Bronchial epithelial cell (primary cell): ENCODE results near the gene CDKL5. TPM values are rescaled to one million over a fixed set of nuclear protein-coding genes. Genes with fewer than 3 reads are reported as not detected.
"Not testable (repeated sequence)": the region's sequence is repeated elsewhere in the genome, so short reads cannot be mapped to it uniquely, and the experiment has no call there.

Experiments
- DNase-seq: peaks from one replicate; pipeline ENCODE4 v3.0.0-alpha.2; 2010; ENCODE audit warnings: low read depth
- FAIRE-seq: peaks from 2 replicates; lab custom pipeline; 2011; peaks lifted over from hg19 to GRCh38; lab: Jason Lieb, UNC
- H3K27me3 ChIP-seq: 2 replicates; pipeline ENCODE4 v1.5.1; 2011; ENCODE audit warnings: low read length; ENCODE audit not compliant: control insufficient read depth, insufficient read depth
- H3K36me3 ChIP-seq: 2 replicates; pipeline ENCODE4 v1.5.1; 2011; ENCODE audit warnings: low read length; ENCODE audit not compliant: control insufficient read depth, insufficient read depth
- H3K4me3 ChIP-seq: 2 replicates; pipeline ENCODE4 v1.5.1; 2011; ENCODE audit warnings: mild to moderate bottlenecking, low read depth, low read length, control low read depth
- CTCF ChIP-seq: IDR thresholded peaks from 2 replicates; pipeline ENCODE4 v1.5.1; 2011; ENCODE audit warnings: mild to moderate bottlenecking, moderate library complexity, low read length, control low read depth, inconsistent platforms; ENCODE audit not compliant: insufficient read depth, severe bottlenecking
- total RNA-seq: library from RNA; depleted of rRNA; stranded (reverse); fragments of >200 nt; gene quantifications from 2 replicates; pipeline ENCODE4 v1.2.1, GENCODE V29; 2014

Gene CDKL5
- total RNA-seq, 1 donor from 2014 or later: 2.6 TPM

GRCh38 chrX:18577400-18577799 lies 152.0 kb downstream of the CDKL5 start:
- no peaks in the 10 kb centered on the region for H3K36me3 ChIP-seq
- FAIRE-seq (no peak), DNase-seq (no peak)
- TF ChIP-seq CTCF: no peak
- H3K27me3 ChIP-seq: no peaks in the 10 kb centered on the region
- no peak overlapping the region for H3K4me3 ChIP-seq

- no peak for TF ChIP-seq CTCF
These were observed 153.1 kb downstream of the CDKL5 start for GRCh38 chrX:18578546-18578945.

GRCh38 chrX:18579495-18579894 lies 154.1 kb downstream of the CDKL5 start:
- TF ChIP-seq CTCF: no peak
- no peaks in the 10 kb centered on the region for H3K36me3 ChIP-seq
- no peak overlapping the region for H3K4me3 ChIP-seq
- no peaks in the 10 kb centered on the region for H3K27me3 ChIP-seq
- no peak for FAIRE-seq
- no peak for DNase-seq

More at GRCh38 chrX:18578546-18578945, 153.1 kb downstream of the CDKL5 start:
- Histone ChIP-seq H3K4me3 (no peak overlapping the region), H3K36me3 (no peaks in the 10 kb centered on the region), H3K27me3 (no peaks in the 10 kb centered on the region)
- FAIRE-seq (no peak), DNase-seq (no peak)

GRCh38 chrX:18582910-18583493 lies 157.6 kb downstream of the CDKL5 start:
- no peaks in the 10 kb centered on the region for H3K36me3 ChIP-seq
- no peak overlapping the region for H3K4me3 ChIP-seq
- no peak for TF ChIP-seq CTCF
- FAIRE-seq (no peak), DNase-seq (no peak)
- no peaks in the 10 kb centered on the region for H3K27me3 ChIP-seq

- not testable (repeated sequence) for FAIRE-seq, H3K36me3 ChIP-seq, H3K4me3 ChIP-seq, DNase-seq, H3K27me3 ChIP-seq
These were observed 163.9 kb downstream of the CDKL5 start for GRCh38 chrX:18589292-18589691.

- Histone ChIP-seq H3K4me3 (no peak overlapping the region), H3K36me3 (no peaks in the 10 kb centered on the region), H3K27me3 (no peaks in the 10 kb centered on the region)
- no peak for TF ChIP-seq CTCF
- DNase-seq (no peak), FAIRE-seq (no peak)
These were observed 166.4 kb downstream of the CDKL5 start for GRCh38 chrX:18591834-18592233.
